GM12801 (cell line): ENCODE data around the gene SPTB.

Experiments
- TF ChIP-seq, protein P1 (sequence below): IDR thresholded peaks from one replicate; pipeline ENCODE4 v1.5.1; 2011; ENCODE audit warnings: control low read depth; ENCODE audit not compliant: insufficient read length; ENCODE audit errors: extremely low read depth

The SPTB gene

DNA sequence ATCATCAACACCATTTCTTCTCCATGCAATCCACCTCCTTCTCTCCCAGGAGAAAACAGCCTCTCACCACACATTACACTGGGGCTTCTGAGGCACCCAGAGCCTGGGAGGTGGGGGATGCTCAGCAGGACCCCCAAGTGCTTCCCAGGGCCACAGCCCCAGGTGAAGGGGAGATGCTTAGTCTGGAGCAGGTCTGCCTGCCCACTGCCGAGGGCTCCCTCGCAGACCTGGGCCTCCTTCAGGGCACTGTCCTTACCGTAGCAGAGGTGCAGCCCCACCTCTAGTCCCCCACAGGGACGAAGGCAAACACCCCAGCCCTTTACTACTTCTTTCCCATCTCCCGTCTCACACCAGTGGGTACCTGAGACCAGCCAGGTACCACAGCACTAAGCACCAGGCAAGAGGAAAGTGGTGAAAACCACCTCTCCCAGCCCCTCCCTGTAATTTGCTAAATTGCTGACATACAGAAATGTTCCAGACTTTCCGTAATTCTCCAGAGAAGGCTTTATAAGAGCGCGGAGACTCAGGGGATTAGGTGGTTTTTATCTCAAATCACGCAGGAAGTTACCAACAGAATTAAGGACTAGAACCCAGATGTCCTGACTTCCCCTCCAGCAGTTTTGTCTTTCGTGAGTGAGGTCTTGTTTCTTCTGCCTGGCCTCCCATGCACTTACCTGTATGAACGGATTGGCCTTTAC lies 116.5 kb downstream of the SPTB start:
- TF ChIP-seq, protein P1, sequence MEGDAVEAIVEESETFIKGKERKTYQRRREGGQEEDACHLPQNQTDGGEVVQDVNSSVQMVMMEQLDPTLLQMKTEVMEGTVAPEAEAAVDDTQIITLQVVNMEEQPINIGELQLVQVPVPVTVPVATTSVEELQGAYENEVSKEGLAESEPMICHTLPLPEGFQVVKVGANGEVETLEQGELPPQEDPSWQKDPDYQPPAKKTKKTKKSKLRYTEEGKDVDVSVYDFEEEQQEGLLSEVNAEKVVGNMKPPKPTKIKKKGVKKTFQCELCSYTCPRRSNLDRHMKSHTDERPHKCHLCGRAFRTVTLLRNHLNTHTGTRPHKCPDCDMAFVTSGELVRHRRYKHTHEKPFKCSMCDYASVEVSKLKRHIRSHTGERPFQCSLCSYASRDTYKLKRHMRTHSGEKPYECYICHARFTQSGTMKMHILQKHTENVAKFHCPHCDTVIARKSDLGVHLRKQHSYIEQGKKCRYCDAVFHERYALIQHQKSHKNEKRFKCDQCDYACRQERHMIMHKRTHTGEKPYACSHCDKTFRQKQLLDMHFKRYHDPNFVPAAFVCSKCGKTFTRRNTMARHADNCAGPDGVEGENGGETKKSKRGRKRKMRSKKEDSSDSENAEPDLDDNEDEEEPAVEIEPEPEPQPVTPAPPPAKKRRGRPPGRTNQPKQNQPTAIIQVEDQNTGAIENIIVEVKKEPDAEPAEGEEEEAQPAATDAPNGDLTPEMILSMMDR: no peak

DNA sequence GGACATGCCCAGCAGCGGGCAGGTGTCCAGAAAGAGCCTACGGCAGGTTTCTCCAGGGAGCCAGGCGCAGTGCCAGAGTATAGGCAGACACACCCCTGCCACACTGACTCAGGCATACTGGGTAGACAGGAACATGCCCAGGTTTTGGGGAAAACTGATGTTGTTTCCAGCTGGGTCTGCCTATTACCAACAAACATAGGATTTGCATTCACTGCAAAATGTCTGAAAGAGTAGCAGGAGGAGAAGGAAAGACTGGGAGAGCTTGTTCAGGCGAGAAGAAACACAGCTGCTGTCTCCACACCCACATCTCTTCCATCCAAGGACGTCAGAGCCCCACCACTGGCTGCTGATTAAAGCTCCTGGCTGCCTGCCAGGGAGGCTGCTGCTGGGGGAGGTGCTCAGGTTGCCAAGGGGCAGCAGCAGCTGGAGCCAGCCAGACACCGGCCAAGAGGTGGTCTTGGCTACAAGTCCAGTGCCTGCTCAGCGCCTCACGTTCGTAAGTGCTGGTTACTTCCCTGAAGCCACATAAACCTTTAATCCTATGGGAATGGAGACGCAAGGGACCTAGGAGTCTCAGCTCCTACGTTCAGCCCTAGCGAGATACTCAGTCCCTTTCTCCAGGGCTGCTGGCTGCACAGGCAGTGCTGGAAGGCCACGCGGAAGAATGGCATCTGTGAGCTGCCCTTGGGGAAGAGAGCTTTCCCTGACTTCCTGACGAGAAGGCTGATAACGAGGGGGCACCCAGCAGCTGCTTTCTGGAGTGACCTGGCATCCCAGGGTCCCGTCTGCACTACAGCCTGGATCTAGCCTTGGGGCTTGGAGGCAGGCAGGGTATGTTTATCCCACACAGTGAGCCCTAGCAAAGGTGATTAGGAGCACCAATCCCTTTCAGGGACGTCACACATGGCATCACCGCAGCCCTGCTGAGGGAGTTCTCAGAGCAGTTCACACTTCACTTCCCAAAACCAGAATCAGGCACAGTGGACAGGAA lies 117.4 kb downstream of the SPTB start:
- TF ChIP-seq, protein P1: no peak

- TF ChIP-seq, protein P1: no peak
These were observed 118.2 kb downstream of the SPTB start for GRCh38 chr14:64761441-64762043.

GRCh38 chr14:64760916-64761315 lies 118.8 kb downstream of the SPTB start:
- TF ChIP-seq, protein P1: no peak

- TF ChIP-seq, protein P1: no peak
These were observed 119.5 kb downstream of the SPTB start for GRCh38 chr14:64760146-64760755.

DNA sequence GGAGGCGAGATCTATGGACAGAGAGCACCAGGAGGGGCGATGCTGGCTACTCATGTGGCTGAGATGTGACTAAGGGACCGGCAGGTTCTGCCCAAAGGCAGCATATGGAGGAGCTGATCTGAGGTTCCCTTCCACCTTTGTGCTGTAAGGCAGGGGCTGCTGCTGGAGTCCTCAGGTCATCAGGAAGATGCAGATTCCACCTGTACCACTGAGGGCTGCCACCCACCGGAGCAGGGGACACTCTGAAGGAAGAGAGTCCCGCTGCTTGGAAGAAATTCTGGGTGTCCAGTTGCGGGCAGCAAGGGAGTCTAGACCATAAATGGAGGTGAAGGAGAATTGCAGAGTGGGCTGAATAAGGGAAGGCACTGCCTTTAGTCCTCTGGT lies 120.2 kb downstream of the SPTB start:
- TF ChIP-seq, protein P1: no peak
